Endothelial cell of umbilical vein (primary cell): ENCODE measurements around the gene MT1HL1. TPM values are rescaled to one million over a fixed set of nuclear protein-coding genes. Genes with fewer than 3 reads are reported as not detected.

ENCODE experiments used
- BruUV-seq: library from RNA; stranded (reverse); fragments of 400-500 nt; replicated peaks from 2 replicates; lab custom pipeline; 2021; lab: Mats Ljungman, UMichigan
- CTCF ChIA-PET: fragments of 300-600, 350-600 bp; sonication (Branson Sonifier 250); formaldehyde crosslinking; loops from one replicate; lab custom pipeline; 2021; ENCODE audit warnings: antibody characterized with exemption, inconsistent platforms; lab: Charles Lee
- POLR2A ChIA-PET: fragments of 300-600, 350-600 bp; sonication (Branson Sonifier 250); formaldehyde crosslinking; loops from one replicate; lab custom pipeline; 2021; ENCODE audit warnings: antibody characterized with exemption, inconsistent platforms; lab: Charles Lee
- DNase-seq: peaks from one replicate; pipeline ENCODE4 v3.0.0-alpha.2; 2011; ENCODE audit warnings: low read depth, low spot score
- FAIRE-seq: peaks from 2 replicates; lab custom pipeline; 2011; peaks lifted over from hg19 to GRCh38; lab: Jason Lieb, UNC
- H2AFZ ChIP-seq: 2 replicates; pipeline ENCODE4 v1.6.0; 2012; ENCODE audit warnings: low read depth, low read length, control low read depth, inconsistent platforms
- H3K27ac ChIP-seq: 2 replicates; pipeline ENCODE4 v1.5.1; 2011; ENCODE audit warnings: low read depth, mild to moderate bottlenecking, control low read depth, low read length, moderate library complexity; ENCODE audit not compliant: insufficient read depth
- H3K27me3 ChIP-seq, 2 experiments: 2 replicates each; pipeline versions ENCODE4 v1.6.0 to v1.6.1; 2011; ENCODE audit warnings: low read length in 2 of 2, mixed read lengths in 1 of 2; ENCODE audit not compliant: control insufficient read depth in 2 of 2, insufficient read depth in 2 of 2
- H3K36me3 ChIP-seq, 2 experiments: 2 replicates in 1 of 2; 3 replicates in 1 of 2; pipeline ENCODE4 v1.5.1; 2011; ENCODE audit warnings: low read length in 2 of 2, mild to moderate bottlenecking in 1 of 2, moderate library complexity in 1 of 2; ENCODE audit not compliant: control insufficient read depth in 2 of 2, insufficient read depth in 2 of 2; ENCODE audit errors: extremely low read depth in 1 of 2
- H3K4me1 ChIP-seq: 3 replicates; pipeline ENCODE4 v1.5.1; 2011; ENCODE audit warnings: mild to moderate bottlenecking, low read length; ENCODE audit not compliant: control insufficient read depth, insufficient read depth; ENCODE audit errors: extremely low read depth
- H3K4me2 ChIP-seq: 2 replicates; pipeline ENCODE4 v1.6.1; 2011; ENCODE audit warnings: low read length, control low read depth, mixed read lengths; ENCODE audit not compliant: insufficient read depth
- H3K4me3 ChIP-seq, 3 experiments: fragments of 200-600 bp in 1 of 3; sonication (generic), shearing (Covaris generic) in 1 of 3; replicated peaks in 1 of 3; 2 replicates each; pipeline ENCODE4 v1.5.1; 2011 to 2016; ENCODE audit warnings: control low read depth in 3 of 3, low read length in 3 of 3, mild to moderate bottlenecking in 2 of 3, inconsistent platforms in 1 of 3, low read depth in 1 of 3, moderate library complexity in 1 of 3; ENCODE audit not compliant: insufficient read depth in 1 of 3
- H3K79me2 ChIP-seq: 2 replicates; pipeline ENCODE4 v1.6.0; 2012; ENCODE audit warnings: low read length, inconsistent platforms; ENCODE audit not compliant: control insufficient read depth, insufficient read depth
- H3K9ac ChIP-seq: replicated peaks from 2 replicates; pipeline ENCODE3; 2011; ENCODE audit warnings: low read length, control low read depth; ENCODE audit not compliant: insufficient read depth; ENCODE audit errors: extremely low read depth
- H3K9me1 ChIP-seq: replicated peaks from 3 replicates; pipeline ENCODE4 v1.6.0; 2011; ENCODE audit warnings: mild to moderate bottlenecking, low read length; ENCODE audit not compliant: control insufficient read depth, insufficient read depth; ENCODE audit errors: extremely low read depth
- H3K9me3 ChIP-seq: replicated peaks from 2 replicates; pipeline ENCODE4 v1.5.1; 2012; ENCODE audit warnings: low read length, inconsistent platforms; ENCODE audit not compliant: control insufficient read depth, insufficient read depth
- H4K20me1 ChIP-seq: replicated peaks from 2 replicates; pipeline ENCODE3; 2011; ENCODE audit warnings: mild to moderate bottlenecking, low read length; ENCODE audit not compliant: control insufficient read depth, insufficient read depth; ENCODE audit errors: extremely low read depth
- EZH2 ChIP-seq: IDR thresholded peaks from 2 replicates; pipeline ENCODE4 v1.6.1; 2012; ENCODE audit warnings: borderline replicate concordance, low read depth, mild to moderate bottlenecking, moderate library complexity, low read length, inconsistent platforms; ENCODE audit not compliant: severe bottlenecking
- FOS ChIP-seq: IDR thresholded peaks from 2 replicates; pipeline ENCODE4 v1.6.1; 2011; ENCODE audit warnings: mild to moderate bottlenecking, low read length, moderate library complexity, borderline replicate concordance; ENCODE audit not compliant: insufficient read depth
- GATA2 ChIP-seq: IDR thresholded peaks from 2 replicates; pipeline ENCODE4 v1.7.0; 2011; ENCODE audit warnings: low read depth, mild to moderate bottlenecking, moderate library complexity, mixed read lengths, low read length; ENCODE audit not compliant: insufficient read length, insufficient read depth
- JUN ChIP-seq: IDR thresholded peaks from 2 replicates; pipeline ENCODE4 v1.6.1; 2011; ENCODE audit warnings: borderline replicate concordance, low read depth; ENCODE audit not compliant: insufficient read length, insufficient read depth
- MAX ChIP-seq: IDR thresholded peaks from 2 replicates; pipeline ENCODE4 v1.6.1; 2011; ENCODE audit not compliant: insufficient read depth, insufficient read length
- MYC ChIP-seq: IDR thresholded peaks from one replicate; pipeline ENCODE4 v1.6.1; 2011; ENCODE audit warnings: mild to moderate bottlenecking, low read depth, low read length
- POLR2A ChIP-seq: IDR thresholded peaks from 2 replicates; pipeline ENCODE4 v1.6.1; 2012; ENCODE audit warnings: low read depth, mild to moderate bottlenecking, control low read depth, low read length
- POLR2AphosphoS5 ChIP-seq: IDR thresholded peaks from 2 replicates; pipeline ENCODE4 v1.6.1; 2012; ENCODE audit warnings: low read depth, mild to moderate bottlenecking, control low read depth, low read length, moderate library complexity; ENCODE audit not compliant: insufficient read depth
- dilution Hi-C: fragments of 300-500 bp; cut with MboI; formaldehyde crosslinking; loops from one replicate; pipeline ENCODE4 v1.15.0; 2019; ENCODE audit warnings: low sequenced_read_pairs; ENCODE audit not compliant: extremely low pct_ligation_motif_present
- intact Hi-C: fragments of 100-400 bp; cut with micrococcal nuclease; formaldehyde crosslinking; loops from one replicate; pipeline ENCODE4 v1.10.0; 2022
- polyA plus RNA-seq, 4 experiments: library from polyadenylated mRNA; depleted of rRNA in 3 of 4; stranded (reverse) in 3 of 4; unstranded in 1 of 4; fragments of >200 nt; gene quantifications; 2 replicates each; pipeline versions ENCODE4 v1.2.1 to v1.2.3, GENCODE V29; 2011 to 2012; ENCODE audit warnings: missing spikeins in 1 of 4
- total RNA-seq: library from RNA; stranded (reverse); gene quantifications from 2 replicates; pipeline ENCODE4 v1.2.3, GENCODE V29; 2021
- TF ChIP-seq, protein P1 (sequence below), 2 donors: IDR thresholded peaks; 1 replicate in 1 of 2; 2 replicates in 1 of 2; pipeline ENCODE4 v1.5.1; 2011; ENCODE audit warnings: low read length in 2 of 2, mild to moderate bottlenecking in 2 of 2, moderate library complexity in 2 of 2, control low read depth in 1 of 2, inconsistent platforms in 1 of 2, low read depth in 1 of 2; ENCODE audit not compliant: insufficient read depth in 1 of 2; ENCODE audit errors: extremely low read depth in 1 of 2

The MT1HL1 gene
- total and polyA plus RNA-seq, 2 donors (not counting 3 experiments of a cell fraction or from before 2014, with no cell fraction given): not detected

DNA sequence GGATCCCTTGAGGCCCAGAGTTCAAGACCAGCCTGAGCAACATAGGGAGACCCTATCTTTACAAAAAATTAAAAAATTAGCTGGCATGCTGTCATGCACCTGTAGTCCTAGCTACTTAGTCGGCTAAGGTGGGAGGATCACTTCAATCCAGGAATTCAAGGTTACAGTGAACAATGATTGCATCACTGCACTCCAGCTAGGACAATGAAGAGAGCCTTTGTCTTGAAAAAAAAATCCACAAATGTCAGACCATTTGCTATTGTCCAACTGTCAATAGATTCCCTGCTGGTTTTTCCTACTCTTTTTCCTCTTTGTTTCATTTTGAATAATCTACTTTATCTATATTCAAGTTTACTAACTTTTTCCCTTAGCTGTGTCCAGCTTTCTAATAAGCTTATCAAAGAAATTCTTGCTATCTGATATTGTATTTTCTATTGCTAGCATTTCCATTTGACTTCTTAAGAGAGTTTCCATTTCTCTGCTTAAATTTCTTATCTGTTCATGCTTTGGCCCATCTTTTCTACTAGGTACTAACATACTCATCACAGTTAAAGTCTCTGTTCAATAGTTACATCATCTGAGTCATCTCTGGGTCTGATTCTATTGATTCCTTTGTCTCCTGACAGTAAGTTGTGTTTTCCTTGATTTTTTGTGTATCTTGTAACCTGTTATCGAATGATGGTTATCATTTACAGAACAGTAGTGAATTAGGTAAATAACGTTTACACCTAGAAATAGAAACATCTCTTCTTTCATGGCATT, 14.8 kb downstream of the MT1HL1 start:
- DNase-seq: no peak
- no peaks in the 10 kb centered on the region for H4K20me1 ChIP-seq
- no peak for FAIRE-seq
- H3K4me1 ChIP-seq: no peaks in the 10 kb centered on the region
- H3K9me3 ChIP-seq: peaks cover 2% of the 10 kb centered on the region
- dilution Hi-C loops (no loop called here), intact Hi-C loops (no loop called here)
- POLR2A ChIA-PET: no interaction called here
- no peaks in the 10 kb centered on the region for H3K79me2 ChIP-seq
- H3K27me3 ChIP-seq: no peaks in the 10 kb centered on the region
- no peaks in the 10 kb centered on the region for H3K9me1 ChIP-seq
- no peak overlapping the region for H2AFZ ChIP-seq
- TF ChIP-seq POLR2A: no peak
- no peak for TF ChIP-seq POLR2AphosphoS5
- TF ChIP-seq FOS: no peak
- TF ChIP-seq, protein P1, sequence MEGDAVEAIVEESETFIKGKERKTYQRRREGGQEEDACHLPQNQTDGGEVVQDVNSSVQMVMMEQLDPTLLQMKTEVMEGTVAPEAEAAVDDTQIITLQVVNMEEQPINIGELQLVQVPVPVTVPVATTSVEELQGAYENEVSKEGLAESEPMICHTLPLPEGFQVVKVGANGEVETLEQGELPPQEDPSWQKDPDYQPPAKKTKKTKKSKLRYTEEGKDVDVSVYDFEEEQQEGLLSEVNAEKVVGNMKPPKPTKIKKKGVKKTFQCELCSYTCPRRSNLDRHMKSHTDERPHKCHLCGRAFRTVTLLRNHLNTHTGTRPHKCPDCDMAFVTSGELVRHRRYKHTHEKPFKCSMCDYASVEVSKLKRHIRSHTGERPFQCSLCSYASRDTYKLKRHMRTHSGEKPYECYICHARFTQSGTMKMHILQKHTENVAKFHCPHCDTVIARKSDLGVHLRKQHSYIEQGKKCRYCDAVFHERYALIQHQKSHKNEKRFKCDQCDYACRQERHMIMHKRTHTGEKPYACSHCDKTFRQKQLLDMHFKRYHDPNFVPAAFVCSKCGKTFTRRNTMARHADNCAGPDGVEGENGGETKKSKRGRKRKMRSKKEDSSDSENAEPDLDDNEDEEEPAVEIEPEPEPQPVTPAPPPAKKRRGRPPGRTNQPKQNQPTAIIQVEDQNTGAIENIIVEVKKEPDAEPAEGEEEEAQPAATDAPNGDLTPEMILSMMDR (IDR thresholded peaks at IDR 0.05; ENCODE audit: extremely low read depth in 1 of 2, insufficient read depth in 1 of 2, low read depth in 1 of 2, low read length in 2 of 2): no peak
- no peak for TF ChIP-seq MAX
- TF ChIP-seq JUN: no peak
- no peak for TF ChIP-seq GATA2
- no peak for TF ChIP-seq EZH2
- no peak for TF ChIP-seq MYC
- no peak overlapping the region for H3K4me3 ChIP-seq
- no peak overlapping the region for H3K4me2 ChIP-seq
- BruUV-seq: no TSS peak
- CTCF ChIA-PET: no interaction called here
- no peaks in the 10 kb centered on the region for H3K36me3 ChIP-seq
- H3K27ac ChIP-seq: no peak overlapping the region
- no peak overlapping the region for H3K9ac ChIP-seq
